AG09309 (cell line): ENCODE results near the gene IZUMO2.
A peak's percentile ranks its signal among the peaks of the same experiment; 100 is the strongest.
"Not testable (repeated sequence)": the region's sequence is repeated elsewhere in the genome, so short reads cannot be mapped to it uniquely, and the experiment has no call there.

Experiments used
- DNase-seq: peaks from one replicate; pipeline ENCODE4 v3.0.0-alpha.2; 2010; ENCODE audit warnings: low read depth
- H3K4me3 ChIP-seq: 2 replicates; pipeline ENCODE4 v1.5.1; 2011; ENCODE audit warnings: mild to moderate bottlenecking, low read depth, low read length, moderate library complexity; ENCODE audit not compliant: control insufficient read depth
- TF ChIP-seq, protein P1 (sequence below): IDR thresholded peaks from 2 replicates; pipeline ENCODE4 v1.5.1; 2011; ENCODE audit warnings: mild to moderate bottlenecking, low read depth, low read length, inconsistent platforms; ENCODE audit not compliant: insufficient read depth, control insufficient read depth; ENCODE audit errors: missing control alignments

IZUMO2 gene

DNA sequence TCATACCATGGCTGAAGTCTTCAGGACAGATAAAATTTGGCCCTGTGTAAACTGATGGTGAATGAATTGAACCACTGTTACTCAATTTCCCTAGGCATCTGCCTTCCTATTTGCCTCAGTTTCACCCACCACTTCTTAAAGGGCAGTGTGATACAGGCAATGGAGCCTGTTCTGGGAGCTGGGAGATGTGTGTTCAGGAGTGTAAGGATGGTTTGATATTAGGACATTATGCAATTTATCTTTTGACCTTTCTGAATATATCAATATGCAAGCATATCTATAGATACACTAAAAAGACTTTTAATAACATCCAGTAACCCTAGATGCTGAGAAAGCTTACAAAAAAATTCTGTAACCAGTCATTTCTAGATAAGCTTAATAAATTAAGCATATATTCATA lies 14.6 kb downstream of the IZUMO2 start:
- TF ChIP-seq, protein P1, sequence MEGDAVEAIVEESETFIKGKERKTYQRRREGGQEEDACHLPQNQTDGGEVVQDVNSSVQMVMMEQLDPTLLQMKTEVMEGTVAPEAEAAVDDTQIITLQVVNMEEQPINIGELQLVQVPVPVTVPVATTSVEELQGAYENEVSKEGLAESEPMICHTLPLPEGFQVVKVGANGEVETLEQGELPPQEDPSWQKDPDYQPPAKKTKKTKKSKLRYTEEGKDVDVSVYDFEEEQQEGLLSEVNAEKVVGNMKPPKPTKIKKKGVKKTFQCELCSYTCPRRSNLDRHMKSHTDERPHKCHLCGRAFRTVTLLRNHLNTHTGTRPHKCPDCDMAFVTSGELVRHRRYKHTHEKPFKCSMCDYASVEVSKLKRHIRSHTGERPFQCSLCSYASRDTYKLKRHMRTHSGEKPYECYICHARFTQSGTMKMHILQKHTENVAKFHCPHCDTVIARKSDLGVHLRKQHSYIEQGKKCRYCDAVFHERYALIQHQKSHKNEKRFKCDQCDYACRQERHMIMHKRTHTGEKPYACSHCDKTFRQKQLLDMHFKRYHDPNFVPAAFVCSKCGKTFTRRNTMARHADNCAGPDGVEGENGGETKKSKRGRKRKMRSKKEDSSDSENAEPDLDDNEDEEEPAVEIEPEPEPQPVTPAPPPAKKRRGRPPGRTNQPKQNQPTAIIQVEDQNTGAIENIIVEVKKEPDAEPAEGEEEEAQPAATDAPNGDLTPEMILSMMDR = no peak
- no peak for DNase-seq
- no peak overlapping the region for H3K4me3 ChIP-seq

DNA sequence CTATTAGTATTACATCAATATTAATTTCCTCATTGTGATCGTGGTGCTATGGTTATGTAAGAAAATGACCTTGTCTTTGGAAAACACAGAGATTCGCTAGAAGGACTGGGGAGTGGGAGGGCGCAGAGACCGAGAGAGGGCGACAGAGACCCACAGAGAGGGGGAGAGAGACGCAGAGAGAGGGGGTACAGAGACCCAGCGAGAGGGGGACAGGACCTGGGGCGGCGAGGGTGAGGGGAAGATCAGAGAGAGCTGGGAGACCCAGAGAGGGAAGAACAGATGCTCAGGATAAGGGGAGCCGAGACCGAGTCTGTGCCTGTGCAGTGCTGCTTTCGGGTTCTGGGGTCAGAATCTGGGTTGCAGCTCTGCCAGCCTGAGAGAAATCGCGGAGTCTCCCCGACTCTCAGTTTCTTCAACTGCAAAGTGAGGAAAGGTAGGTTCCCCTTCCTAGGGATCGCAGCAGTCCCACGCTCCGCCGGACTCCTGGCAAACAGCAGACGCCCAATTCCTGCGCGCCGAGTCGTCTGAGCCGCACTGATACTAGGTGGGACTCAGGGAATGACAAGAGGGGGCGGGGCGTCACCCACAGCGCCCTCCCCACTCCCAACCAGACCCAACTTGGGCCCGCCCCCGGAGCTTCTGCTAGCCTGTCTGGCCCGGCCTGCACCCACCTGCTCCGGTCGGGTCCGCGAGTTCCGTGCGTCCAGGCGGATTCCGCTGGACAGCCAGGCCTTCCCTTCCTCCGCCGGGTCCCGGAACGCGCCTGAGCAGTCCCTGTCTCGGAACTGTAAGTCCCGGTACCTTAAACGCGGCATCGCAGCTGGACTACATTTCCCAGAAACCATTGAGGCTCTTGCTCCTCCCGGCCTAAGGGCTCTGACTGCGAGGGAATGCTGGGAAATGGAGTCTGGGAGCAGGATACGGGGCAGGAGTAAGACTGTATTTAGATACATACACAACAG lies 15.3 kb downstream of the IZUMO2 start:
- TF ChIP-seq, protein P1 = no peak
- peak; percentile 52 for DNase-seq
- peak overlapping the region; percentile 54 for H3K4me3 ChIP-seq

DNA sequence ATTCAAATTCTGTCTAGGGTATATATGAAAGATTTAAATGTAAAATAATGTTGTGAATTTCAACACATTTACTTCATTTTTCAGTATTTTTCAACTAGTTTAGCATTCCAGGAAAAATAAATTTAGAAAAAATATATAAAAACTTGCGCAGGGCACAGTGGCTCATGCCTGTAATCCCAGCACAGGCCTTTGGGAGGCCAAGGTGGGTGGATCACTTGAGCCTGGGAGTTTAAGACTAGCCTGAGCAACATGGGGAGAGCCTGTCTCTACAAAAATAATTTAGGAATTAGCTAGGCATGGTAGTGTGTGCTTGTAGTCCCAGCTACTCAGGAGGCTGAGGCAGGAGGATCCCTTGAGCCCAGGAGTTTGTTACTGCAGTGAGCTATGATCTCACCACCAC lies 21.2 kb downstream of the IZUMO2 start:
- H3K4me3 ChIP-seq, DNase-seq: not testable (repeated sequence)

DNA sequence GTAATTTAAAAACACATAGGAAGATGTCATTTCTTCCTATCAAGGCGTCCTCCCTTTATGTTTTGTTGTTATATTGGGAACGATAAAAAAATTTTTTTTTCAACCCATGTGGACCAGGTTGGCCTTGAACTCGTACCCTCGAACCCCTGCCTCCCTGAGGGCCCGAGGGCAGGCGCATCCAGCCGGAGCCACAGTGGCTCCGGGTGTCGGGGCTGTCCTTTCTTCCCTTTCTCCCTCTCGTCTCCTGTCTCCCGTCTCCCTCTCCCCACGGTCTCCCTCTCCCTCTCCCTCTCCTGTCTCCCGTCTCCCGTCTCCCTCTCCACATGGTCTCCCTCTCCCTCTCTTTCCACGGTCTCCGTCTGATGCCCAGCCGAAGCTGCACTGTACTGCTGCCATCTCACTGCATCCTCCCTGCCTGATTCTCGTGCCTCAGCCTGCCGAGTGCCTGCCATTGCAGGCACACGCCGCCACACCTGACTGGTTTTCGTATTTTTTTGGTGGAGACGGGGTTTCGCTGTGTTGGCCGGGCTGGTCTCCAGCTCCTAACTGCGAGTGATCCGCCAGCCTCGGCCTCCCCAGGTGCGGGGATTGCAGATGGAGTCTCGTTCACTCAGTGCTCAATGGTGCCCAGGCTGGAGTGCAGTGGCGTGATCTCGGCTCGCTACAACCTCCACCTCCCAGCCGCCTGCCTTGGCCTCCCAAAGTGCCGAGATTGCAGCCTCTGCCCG lies 22.8 kb downstream of the IZUMO2 start:
- not testable (repeated sequence) for H3K4me3 ChIP-seq

DNA sequence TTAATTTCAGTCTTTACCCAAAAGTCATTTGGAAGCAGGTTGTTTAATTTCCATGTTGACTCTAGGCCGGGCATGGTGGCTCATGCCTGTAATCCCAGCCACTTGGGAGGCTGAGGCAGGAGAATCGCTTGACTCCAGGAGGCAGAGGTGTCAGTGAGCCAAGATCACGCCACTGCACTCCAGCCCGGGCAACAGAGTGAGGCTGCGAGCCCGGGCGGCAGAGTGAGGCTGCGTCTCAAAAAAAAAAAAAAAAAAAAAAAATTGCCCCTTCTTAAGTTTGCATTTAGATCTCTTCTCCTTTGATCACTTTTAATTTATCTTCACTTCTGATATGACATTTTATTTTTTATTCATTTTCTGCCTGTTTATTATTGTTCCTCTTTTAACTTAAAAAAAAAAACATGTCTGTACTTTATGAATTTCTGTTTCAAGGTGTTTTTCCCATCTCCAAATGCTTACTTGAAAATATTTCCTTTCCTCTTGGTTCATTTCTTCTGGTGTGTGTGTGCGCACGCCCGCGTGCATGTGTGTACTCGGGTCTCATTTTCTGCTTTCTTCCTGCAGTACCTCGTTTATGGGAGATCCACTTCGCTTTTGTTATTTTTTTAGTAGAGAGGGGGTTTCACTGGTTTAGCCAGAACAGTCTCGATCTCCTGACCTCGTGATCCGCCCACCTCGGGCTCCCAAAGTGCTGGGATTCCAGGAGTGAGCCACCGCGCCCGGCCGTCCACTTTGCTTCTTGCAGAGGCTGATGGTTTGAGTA lies 26.3 kb downstream of the IZUMO2 start:
- H3K4me3 ChIP-seq, DNase-seq: not testable (repeated sequence)

More for the DNA sequence above, 22.8 kb downstream of the IZUMO2 start:
- not testable (repeated sequence) for DNase-seq

DNA sequence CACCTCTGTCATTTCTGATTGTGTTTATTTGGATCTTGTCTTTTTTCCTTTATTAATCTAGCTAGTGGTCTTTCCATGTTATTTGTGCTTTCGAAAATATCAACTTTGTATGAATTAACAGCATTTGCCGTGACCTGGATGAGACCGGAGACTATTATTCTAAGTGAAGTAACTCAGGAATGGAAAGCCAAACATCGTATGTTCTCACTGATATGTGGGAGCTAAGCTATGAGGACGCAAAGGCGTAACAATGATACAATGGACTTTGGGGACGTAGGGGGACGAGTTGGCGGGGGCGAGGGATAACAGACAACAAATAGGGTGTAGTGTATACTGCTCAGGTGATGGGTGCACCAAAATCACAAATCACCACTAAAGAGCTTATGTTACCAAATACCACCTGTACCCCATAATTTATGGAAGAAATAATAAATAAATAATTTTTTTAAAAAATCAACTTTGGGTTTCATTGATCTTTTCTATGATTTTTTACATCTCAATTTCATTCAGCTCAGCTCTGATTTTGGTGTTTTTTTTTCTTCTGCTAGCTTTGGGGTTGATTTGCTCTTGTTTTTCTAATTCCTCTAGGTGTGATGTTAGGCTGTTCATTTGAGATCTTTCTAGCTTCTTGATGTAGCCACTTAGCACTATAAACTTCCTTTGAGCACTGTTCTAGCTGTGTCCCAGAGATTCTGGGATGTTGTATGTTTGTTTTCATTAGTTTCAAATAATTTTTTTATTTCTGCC lies 27.1 kb downstream of the IZUMO2 start:
- DNase-seq, H3K4me3 ChIP-seq: not testable (repeated sequence)

DNA sequence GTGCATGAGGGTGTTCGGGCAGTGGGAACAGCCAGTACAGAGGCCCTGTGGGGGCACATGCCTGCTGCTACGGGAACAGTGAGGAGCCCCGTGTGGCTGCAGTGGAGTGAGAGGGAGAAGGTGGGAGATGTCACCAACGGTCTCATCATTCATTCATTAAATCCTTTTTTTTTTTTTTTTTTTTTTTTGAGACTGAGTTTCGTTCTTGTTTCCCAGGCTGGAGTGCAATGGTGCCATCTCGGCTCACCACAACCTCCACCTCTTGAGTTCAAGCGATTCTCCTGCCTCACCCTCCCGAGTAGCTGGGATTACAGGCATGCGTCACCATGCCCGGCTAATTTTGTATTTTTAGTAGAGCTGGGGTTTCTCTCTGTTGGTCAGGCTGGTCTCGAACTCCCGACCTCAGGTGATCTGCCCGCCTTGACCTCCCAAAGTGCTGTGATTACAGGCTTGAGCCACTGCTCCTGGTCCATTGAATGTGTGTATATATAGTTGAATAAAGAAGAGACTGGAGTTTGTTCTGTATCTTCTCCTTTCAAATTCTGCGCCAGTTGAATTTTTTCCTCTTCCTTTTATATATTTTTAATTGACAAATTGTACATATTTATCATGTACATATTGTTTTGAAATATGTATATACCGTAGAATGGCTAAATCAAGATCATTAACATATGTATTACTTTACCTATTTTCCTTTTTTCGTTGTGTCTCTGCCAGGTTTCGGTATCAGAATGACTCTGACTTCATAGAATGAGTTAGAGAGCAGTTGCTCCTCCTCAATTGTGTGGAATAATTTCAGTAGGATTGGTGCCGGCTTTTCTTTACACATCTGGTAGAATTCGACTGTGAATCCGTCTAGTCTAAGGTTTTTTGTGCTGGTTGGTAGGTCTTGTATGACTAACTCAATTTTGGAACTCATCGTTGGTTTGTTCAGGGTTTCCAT lies 28.0 kb downstream of the IZUMO2 start:
- DNase-seq, H3K4me3 ChIP-seq: not testable (repeated sequence)

DNA sequence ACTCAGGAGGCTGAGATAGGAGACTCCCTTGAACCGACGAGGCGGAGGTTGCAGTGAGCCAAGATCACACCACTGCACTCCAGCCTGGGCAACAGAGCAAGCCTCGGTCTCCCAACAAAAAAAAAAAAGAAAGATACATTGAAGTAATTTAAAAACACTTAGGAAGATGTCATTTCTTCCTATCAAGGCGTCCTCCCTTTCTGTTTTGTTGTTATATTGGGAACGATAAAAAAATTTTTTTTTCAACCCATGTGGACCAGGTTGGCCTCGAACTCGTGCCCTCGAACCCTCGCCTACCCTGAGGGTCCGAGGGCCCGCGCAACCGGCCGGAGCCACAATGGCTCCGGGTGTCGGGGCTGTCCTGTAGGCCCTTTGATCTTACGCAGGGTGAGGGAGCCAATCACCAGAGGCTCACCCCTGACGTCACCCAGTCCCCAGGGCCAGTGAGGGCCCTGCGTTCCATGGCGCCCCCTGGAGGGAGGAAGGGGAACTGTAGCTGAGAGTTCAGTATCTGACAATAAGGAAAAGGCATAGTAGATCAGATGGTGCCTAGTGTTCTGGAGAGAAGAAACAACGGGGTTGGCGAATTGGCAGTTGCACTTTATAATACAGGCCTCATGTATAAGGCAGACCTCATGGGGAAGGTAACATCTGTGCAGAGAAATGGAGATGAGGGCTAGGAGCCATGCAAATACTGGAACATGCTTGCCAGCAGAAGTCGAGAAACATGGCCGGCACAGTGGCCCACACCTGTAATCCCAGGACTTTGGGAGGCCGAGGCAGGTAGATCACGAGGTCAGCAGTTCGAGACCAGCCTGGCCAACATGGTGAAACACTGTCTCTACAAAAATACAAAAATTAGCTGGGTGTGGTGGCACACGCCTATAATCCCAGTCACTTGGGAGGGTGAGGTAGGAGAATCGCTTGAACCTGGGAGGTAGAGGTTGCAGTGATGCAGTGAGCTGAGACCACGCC lies 29.3 kb downstream of the IZUMO2 start:
- DNase-seq, H3K4me3 ChIP-seq: not testable (repeated sequence)

DNA sequence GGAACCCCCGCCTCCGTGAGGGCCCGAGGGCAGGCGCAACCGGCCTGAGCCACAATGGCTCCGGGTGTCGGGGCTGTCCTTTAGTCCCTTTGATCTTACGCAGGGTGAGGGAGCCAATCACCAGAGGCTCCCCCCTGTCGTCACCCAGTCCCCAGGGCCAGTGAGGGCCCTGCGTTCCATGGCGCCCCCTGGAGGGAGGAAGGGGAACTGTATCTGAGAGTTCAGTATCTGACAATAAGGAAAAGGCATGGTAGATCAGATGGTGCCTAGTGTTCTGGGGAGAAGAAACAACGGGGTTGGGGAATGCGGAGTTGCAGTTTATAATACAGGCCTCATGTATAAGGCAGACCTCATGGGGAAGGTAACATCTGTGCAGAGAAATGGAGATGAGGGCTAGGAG lies 59.1 kb downstream of the IZUMO2 start:
- not testable (repeated sequence) for H3K4me3 ChIP-seq, DNase-seq

DNA sequence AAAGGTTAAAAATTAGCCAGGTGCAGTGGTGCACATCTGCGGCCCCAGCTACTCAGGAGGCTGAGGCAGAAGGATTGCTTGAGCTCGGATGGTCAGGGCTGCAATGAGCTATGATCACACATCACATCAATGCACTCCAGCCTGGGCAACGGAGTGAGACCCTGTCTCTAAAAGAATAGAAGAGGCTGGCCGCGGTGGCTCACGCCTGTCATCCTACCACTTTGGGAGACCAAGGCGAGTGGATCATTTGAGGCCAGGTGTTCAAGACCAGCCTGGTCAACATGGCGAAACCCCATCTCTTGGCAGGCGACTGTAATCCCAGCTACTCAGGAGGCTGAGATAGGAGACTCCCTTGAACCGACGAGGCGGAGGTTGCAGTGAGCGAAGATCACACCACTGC lies 59.7 kb downstream of the IZUMO2 start:
- not testable (repeated sequence) for H3K4me3 ChIP-seq, DNase-seq
